T follicular helper cell (primary cell): ENCODE results near the gene NFIC.
A peak's percentile ranks its signal among the peaks of the same experiment; 100 is the strongest.
"Not testable (repeated sequence)": the region's sequence is repeated elsewhere in the genome, so short reads cannot be mapped to it uniquely, and the experiment has no call there.

Source experiments
- DNase-seq: peaks from one replicate; pipeline ENCODE4 v3.0.0-alpha.2; 2020; ENCODE audit warnings: low read depth

The NFIC gene

DNA sequence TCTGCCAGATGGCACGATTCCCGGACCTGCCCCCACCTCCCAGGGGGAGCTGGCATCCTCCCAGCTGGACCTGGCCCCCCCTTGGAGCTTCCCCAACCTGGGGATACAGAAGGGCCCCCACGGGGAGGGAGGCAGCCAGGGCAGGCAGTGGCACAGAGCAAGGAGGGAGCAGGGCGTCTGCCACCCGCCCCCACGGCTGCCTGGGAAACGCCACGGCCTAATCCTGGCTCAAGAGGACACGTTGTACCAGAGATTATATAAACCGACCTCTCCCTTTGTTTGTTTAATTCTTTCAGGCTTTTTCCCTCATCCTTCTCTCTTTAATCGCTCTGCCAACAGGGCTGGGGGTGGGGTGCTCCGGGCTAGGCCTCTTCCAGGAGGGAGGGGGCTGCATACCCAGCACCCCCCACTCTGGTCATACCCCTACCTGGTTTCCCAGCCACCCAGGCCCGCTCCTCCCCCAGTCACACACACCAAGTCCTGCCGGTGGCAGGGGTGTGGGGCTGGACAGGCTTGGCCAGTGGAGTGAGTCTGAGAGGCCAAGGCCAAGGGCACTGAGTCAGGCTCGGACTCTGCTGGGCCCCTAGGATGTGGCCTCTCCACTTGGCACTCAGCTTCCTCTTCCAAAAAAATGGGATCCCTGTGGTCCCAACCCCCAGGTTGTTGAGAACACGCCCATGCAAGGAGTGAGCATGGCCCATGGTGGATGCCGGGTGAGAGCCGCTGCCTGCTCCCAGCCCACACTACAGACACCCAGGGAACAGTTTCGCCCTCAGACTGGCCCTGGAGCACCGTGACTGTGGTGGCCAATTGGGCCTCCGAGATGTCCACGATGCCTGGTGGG, 29.5 kb upstream of the NFIC start:
- no peak for DNase-seq

DNA sequence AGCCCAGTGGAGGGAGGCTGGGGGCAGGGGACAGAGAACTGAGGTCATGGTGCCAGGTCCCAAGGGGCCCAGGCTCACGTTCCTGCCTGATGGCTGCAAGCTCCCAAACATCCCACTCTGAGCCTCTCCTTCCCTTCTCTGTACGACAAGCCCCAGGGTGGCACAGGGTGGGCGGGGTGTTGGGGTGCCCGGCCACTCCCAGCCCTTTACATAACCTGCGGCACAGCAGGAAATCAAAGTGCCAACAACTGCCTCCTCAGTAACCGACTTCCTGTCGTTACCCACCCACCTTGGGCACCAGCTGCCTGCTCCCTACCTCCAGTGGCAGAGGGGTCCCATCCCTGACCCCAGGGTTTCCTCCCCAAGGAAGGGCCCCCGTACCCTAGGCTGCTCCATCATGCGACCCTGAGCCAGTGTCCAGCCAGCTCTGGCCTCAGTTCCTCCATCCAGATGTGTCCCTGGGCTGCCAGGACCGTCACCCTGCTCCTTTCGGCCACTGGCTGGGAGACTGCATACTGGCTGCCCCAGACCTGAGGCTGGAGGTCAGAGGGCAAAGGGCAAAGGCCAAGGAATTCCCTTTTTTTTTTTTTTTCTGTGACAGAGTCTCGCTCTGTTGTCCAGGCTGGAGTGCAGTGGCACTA, 27.7 kb upstream of the NFIC start:
- peak; percentile 52 for DNase-seq

DNA sequence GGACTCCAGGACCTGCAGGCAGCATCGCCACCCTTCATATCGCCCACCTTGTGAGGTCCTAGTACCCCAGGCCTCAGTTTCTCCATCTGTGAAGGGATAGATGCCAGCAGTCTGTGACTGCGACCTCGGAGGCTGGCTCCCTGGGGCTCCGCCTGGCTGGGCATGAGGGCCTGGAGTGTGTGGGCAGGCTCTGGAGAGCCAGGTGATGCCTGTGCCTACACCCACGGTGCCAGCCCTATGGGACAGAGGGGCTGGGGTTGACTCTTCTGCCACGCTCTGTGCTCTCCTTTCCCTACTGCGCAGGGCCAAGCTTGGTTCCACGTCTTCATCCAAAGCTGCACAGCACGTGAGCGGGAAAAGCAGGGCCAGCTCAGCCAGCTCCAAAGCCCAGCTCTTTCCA, 26.0 kb upstream of the NFIC start:
- DNase-seq = no peak

DNA sequence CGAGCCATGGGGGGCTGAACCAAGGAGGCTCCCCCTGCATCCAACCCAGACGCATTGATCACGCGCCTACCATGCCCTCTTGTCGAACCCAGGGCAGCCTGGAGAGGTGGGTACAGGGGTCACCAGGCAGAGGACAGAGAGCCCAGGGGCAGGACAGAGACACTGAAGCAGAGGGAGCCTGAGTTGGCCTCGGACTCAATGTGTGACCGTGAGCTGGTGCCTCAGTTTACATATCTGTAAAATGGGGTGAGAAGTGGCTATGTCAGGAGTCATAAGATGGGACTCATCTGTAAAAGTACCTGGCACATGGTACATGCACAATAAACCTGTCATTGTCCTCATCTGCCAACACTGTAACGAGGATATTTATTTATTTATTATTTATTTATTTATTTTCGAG, 24.1 kb upstream of the NFIC start:
- no peak for DNase-seq

DNA sequence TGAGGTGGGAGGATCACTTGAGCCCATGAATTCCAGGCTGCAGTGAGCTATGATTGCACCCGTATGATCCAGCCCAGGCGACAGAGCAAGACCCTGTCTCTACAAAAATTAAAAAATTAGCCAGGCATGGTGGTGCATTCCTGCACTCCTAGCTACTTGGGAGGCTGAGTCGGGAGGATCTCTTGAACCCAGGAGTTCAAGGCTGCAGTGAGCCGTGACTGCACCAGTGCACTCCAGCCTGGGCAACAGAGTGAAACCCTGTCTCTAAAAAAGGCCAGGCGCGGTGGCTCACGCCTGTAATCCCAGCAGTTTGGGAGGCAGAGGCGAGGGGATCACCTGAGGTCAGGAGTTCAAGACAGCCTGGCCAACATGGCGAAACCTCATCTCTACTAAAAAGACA, 23.4 kb upstream of the NFIC start:
- not testable (repeated sequence) for DNase-seq

DNA sequence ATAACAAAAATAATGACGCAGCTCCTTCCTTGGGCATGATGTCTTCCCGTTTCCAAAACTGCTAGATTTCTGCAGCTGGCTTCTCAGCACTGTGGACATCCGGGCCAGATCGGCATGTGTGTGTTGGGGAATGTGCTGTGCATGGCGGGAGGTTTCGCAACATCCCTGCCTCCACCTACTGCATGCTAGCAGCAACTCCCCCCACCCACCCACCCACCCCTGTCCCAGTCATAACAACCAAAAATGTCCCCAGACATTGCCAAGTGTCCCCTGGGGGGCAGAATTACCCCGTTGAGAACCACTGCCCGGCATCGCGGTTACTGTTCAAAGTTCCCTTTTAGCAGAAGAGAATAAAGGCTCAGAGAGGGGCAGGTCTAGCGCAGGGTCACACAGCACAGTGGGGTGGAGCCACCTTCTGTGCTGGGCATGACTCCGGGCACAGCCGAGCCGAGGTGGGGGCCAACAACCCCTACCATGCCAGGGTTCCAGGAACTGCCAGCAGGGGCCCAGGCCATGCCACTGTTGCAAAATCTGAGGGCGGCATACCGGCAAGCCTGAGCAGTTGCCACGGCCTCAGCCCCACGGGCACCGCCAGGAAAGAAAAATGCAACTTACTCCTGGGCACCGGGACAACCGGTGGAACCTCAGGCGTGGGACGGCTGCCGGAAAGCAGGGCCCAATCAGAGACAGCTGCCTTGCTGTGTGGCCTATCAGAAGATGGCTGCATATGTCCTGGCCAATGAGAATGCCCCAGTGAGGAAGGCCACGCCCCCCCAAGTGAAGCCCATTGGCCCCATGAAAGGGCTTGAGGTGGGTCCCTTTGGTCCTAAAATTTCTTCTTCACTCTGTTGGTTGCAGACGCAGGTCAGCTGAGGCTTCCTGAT, 22.5 kb upstream of the NFIC start:
- no peak for DNase-seq

DNA sequence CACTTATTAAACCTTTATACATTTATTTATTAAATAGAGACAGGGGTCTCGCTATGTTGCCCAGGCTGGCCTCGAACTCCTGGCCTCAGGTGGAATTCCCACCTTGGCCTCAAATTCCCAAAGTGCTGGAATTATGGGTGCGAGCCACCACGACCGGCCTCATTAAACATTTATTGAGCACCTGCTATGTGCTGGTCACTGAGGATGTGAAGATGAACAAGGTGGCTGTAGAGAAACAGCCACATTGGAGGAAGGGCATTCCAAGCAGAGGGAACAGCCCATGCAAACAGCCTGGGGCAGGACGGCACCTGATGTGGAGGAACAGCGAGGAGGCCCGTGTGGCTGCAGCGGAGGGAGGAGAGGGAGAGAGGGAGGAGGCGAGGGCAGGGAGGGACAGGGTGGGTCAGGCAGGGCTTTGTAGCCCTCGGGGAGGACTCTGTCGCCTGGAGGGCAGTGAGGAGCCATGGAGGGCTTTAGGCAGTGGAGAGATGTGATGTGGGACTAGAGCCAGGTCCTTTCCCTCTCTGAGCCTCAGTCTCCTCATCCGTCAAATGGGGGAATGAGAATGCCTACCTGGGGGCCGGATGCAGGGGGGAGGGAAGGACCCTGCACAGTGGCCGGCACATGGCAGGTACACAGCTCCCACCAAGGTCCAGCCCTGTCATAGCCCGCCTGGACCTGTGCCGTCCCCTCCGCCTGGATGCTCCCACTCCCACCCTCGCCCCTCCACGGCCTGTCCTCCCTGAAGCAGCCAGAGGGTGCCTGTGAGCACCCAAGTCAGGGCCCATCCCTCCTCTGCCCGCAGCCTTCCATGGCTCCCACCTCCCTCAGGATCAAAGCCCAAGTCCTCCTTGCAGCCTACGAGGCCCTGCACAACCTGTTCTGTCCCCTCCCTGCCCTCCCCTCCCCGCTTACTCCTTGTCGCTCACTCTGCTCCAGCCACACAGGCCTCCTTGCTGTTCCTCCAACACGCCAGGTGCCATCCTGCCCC, 21.5 kb upstream of the NFIC start:
- DNase-seq = no peak

DNA sequence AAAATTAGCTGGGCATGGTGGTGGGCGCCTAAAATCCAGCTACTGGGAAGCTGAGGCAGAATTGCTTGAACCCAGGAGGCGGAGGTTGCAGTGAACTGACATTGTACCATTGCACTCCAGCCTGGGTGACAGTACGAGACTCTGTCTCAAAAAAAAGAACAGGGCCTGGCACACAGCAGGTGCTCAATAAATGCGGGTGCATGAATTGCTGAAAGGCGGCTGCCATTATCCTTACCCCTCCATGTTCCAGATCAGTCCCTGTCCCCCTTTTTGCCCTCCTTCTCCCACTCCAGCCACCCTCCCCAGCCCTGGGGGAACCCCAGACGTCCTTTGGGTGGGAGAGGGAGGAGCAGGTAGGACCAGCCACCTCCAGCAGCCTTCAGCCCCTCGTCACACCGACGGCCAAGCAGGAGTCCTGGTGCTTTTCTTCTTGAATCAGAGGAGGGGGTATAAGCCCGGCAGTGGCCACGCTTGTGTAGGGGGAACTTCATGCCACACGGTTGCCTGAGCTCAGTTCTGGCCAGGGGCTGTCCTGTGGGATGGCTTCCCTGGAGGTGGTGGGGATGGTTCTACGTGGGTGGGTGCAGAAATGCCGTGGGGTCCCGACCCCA, 20.4 kb upstream of the NFIC start:
- DNase-seq = no peak

DNA sequence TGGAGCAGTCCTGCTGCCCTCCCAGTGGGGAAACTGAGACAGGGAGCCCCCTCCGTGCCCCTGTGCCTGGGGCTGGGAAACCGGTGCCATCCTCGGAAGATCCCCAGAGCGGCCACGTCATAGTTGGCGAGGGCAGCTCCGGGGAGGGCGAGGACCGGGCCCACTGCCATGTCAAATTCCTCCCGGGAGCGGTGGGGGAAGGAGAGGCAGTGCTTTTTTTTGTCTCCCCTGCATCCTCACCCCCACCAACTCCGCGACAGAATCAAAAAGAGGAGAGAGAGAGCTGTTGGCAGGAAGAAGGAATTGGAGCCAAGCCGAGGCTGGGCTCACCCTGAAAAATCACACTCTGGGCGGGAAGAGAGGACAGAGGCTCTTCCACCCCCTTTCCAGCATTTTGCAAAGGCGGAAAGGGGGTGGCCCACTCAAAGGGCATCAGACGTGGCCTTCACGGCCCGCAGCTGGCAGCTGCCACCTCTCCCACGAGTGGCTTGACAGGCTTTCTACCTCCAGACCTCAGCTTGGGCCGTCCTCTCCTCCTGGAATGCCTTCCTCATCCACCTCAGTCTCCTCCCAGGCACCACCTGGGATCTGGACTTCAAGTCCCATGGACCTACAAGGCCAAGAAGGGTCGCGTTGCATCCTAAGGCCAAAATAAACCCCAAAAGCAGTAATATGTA, 19.6 kb upstream of the NFIC start:
- no peak for DNase-seq

DNA sequence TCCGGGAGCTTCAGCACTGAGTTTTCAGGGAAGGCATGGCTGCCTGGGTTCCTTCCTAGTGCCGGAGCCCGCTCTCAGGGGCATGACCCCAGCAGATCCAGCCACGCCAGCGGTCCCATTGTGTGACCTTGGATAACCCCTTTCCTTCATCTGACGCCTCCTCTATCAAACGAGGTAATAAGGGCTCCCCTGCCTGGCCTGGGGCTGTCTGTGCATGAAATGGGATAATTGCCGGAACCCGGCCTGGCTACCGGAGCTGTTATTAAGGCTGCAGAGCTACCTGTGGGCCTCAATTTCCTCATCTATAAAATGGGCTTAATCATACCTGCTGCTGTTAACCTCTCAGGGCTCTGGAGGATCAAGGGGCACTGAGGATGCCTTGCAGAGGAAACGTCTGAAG, 18.3 kb upstream of the NFIC start:
- DNase-seq = no peak

DNA sequence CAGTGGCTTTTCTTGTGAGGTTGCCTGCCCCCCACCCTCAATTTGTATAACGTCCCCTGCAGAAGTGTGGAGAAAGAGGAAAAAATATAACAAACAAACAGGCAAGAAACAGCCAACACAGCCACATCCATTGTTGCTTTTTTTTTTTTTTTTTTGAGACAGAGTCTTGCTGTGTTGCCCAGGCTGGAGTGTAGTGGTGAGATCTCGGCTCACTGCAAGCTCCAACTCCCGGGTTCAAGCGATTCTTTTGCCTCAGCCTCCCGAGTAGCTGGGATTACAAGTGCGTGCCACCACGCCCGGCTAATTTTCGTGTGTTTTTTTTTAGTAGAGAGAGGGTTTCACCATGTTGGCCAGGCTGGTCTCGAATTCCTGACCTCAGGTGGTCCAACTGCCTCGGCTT, 17.9 kb upstream of the NFIC start:
- not testable (repeated sequence) for DNase-seq

DNA sequence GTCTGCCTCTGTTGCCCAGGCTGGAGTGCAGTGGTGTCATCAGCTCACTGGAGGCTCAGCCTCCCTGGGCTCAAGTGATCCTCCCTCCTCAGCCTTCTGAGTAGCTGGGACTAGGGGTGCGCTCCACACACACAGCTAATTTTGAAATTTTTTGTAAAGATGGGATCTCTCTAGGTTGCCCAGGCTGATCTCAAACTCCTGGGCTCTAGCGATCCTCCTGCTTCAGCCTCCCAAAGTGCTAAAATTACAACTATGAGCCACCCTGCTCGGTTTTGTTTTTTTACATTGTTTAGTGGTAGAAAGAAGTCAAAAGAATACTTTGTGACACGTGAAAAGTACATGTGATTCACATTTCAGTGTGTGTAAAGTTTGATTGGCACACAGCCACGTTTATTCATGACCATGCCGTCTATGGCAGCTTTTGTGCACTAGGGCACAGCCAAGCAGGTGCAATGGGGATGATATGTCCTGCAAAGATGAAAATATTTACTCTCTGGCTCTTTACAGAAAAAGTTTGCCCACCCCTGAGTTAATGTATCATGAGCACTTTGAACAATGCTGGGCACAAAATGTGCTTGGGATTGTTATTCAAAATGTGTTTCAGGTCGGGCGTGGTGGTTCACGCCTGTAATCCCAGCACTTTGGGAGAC, 16.2 kb upstream of the NFIC start:
- DNase-seq = no peak

DNA sequence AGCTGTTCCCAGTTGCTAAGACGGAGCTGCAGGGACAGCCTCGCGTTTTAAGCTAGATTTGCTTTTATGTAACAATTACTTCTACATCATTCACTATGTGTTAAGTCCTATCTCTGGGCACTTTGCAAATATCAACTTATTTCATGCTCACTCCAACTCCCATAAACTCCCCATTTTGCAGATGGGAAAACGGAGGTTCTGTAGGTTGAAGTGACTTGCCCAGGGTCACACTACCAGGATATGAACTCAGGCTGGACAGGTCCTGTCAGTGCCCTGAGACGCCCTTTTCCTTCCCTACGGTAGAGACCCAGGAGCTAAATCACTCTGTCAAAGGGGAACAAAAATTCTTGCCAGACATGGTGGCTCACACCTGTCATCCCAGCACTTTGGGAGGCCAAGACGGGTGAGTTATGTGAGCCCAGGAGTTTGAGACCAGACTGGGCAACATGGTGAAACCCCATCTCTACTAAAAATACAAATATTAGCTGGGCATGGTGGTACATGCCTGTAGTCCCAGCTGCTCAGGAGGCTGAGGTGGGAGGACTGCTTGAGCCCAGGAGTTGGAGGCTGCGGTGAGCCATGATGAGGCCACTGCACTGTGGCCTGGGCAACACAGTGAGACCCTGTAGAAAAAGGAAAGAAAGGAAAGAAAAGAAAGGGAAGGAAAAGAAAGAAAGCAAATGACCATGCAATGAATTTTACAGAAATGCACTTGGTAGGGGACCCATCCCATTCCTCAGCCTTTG, 14.5 kb upstream of the NFIC start:
- no peak for DNase-seq

DNA sequence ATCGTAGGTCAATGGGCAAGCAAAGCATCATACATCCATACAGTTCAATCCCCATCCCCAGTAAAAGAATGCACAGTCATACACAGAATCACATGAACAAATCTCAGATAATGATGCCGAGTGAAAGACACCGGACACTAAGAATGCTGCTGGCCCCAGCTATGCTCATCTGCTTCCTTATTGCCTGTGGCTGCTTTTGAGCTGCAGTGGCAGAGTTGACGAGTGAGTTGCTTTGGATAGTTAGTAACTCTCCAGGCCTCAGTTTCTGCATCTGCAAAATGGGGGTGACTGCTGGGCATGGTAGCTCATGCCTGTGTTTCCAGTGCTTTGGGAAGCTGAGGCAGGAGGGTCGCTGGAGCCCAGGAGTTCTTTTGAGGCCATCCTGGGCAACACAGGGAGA, 12.9 kb upstream of the NFIC start:
- DNase-seq = no peak

DNA sequence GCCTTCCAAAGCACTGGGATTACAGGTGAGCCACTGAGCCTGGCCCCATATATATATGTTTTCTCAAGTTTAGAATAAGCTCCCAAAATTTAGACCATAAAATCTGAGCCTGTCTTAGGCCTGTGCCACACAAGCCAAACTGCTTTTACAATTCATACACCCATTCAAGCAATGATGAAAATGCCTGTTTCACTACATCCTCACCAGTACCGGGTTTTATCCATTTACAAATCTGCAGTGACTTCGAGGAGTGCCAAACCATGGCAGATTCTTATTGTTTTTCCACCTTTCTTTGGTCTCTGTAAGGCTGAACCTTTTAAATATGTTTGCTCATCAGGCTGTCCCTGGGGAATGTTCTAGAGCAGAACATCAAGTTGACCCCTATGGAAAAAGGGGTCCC, 9.6 kb upstream of the NFIC start:
- no peak for DNase-seq

DNA sequence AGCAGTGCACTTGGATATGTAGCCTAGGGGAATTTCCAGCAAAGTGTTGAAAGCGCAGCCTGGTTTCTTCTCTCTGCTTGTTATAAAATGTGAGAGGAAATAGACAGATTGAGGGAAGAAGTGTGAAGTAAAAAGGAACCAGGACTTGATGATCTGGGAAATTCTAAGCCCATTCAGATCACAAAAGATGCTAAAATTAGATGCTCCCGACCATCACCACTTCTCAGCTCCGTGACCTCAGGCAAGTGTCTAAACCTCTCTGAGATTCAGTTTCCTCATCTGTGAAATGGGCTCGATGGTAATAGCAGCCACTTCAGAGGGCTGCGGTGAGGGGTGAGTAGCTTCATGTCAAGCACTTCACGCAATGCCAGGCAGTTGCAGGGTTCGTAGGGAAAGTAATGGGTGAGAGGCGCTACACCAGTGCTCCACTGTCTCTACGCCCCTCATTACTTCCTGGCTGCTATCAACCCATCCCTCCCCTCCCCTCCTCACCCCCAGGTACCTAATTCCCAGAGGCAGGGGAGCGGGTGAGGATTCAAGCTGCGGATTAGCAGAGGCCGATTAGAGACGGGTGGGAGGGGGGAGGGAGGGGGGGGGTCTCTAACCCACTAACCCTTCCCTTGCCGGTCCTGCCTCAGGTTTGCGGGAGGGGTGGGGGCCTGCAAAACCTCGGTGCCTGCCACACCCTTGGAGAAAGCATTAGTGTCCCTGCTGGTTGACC, 9.0 kb upstream of the NFIC start:
- no peak for DNase-seq

DNA sequence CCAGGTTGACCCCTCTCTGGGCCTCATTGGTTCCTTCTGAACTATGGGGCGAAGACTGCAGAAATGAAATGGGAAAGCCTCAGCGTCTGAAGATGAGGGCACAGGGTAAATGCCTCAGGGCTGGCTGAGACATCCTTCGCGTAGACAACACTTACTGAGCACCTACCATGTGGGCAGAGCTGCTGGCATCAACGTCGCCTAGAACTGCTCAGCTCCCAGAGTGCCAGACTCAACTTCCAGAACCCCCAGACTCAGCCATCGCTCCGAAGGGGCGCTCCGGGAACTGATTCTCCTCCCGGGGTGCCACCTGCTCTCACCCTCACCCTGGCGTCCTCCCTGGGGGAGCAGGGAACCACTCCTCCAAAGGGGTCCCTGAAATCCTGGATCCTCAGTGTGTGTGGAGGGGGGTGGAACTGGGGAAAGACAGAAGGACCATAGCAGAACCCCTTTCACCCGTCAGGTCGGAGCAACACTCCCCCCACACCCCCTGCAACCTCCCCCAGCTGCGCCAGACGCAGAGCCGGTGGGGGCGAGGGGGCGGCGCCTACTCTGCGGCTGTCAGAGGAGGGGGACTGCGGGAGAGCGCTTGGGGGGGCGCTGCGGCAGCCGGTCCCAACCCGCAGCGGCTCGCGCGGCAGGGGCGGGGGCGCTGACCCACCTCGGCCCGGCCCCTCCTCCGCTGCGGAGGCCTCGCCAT, 8.2 kb upstream of the NFIC start:
- DNase-seq = no peak

DNA sequence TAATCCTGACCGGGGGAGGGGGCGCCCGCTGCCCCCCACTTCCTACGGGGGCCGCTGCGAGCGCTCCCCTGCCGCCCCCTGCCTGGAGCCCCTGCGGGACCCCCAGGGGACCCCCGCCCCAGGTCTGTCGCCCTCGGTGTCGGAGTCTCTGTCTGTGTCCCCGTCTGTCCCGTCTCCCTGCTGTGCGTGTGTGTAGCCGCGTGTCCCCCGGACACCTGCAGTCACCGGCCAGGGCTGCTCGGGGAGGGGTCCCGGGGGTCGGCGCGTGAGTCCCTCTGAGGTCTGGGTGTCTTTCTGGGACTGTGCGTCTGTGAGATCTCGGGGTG, 7.7 kb upstream of the NFIC start:
- DNase-seq = no peak
